Measurements from ENCODE around the gene APOF.

GRCh38 chr12:56337753-56338251 lies 24.9 kb downstream of the APOF start:
- TF ChIP-seq CTCF (IDR thresholded peaks at IDR 0.05; ENCODE audit: low read depth, low read length, poor library complexity, severe bottlenecking) = no peak
- no peak for TF ChIP-seq EZH2phosphoT487 (IDR thresholded peaks at IDR 0.05; ENCODE audit: borderline replicate concordance, low read length)
